Testis (tissue), 2 donors: ENCODE results near the gene A2M.

Source experiments
- CTCF ChIP-seq, 3 experiments: fragments of 450-650 bp in 2 of 3; fragments of 200-600 bp in 1 of 3; sonication (generic) in 1 of 3; IDR thresholded peaks; one replicate each; pipeline ENCODE4 v1.5.1; 2016 to 2019; ENCODE audit warnings: antibody characterized with exemption in 3 of 3, mild to moderate bottlenecking in 2 of 3, moderate library complexity in 1 of 3
- POLR2A ChIP-seq: fragments of 450-650 bp; IDR thresholded peaks from one replicate; pipeline ENCODE4 v1.6.1; 2017; ENCODE audit warnings: antibody characterized with exemption, mild to moderate bottlenecking, moderate library complexity

GRCh38 chr12:9051158-9051550 is 64.6 kb downstream of the A2M start:
- TF ChIP-seq CTCF (IDR thresholded peaks at IDR 0.05), result no peak
- no peak for TF ChIP-seq POLR2A
